Right lobe of liver (tissue), 6 donors: Measurements from ENCODE around the gene FAM32A. TPM values are rescaled to one million over a fixed set of nuclear protein-coding genes. Genes with fewer than 3 reads are reported as not detected.

ENCODE experiments used
- ATAC-seq, 4 donors: fragments of 200-7000 bp; cut with Tn5 transposase; one replicate each; pipeline ENCODE4 v1.9.1; 2020; ENCODE audit warnings: mild to moderate bottlenecking in 4 of 4, moderate library complexity in 4 of 4
- DNase-seq, 3 donors: peaks; one replicate each; pipeline ENCODE4 v3.0.0-alpha.2; 2020
- H3K27ac ChIP-seq, 3 donors: fragments of 200-600 bp; one replicate each; pipeline ENCODE4 v1.8.0; 2022
- H3K27me3 ChIP-seq, 2 donors: fragments of 200-600 bp; one replicate each; pipeline ENCODE4 v1.8.0; 2022
- H3K36me3 ChIP-seq, 4 donors: fragments of 200-600 bp; sonication (generic) in 1 of 4; one replicate each; pipeline versions ENCODE4 v1.5.1 to v1.8.0; 2017 to 2022; ENCODE audit warnings: control low read depth in 1 of 4
- H3K4me1 ChIP-seq, 4 donors: fragments of 200-600 bp; sonication (generic) in 1 of 4; one replicate each; pipeline versions ENCODE4 v1.5.1 to v1.8.0; 2017 to 2022; ENCODE audit warnings: control low read depth in 1 of 4
- H3K4me3 ChIP-seq, 3 donors: fragments of 200-600 bp; one replicate each; pipeline ENCODE4 v1.8.0; 2022
- H3K9me3 ChIP-seq, 4 donors: fragments of 200-600 bp; sonication (generic) in 1 of 4; one replicate each; pipeline versions ENCODE4 v1.5.1 to v1.8.0; 2017 to 2022; ENCODE audit warnings: control low read depth in 1 of 4
- POLR2A ChIP-seq: fragments of 450-650 bp; IDR thresholded peaks from one replicate; pipeline ENCODE4 v1.6.1; 2017; ENCODE audit warnings: antibody characterized with exemption, mild to moderate bottlenecking
- WGBS: methylation state at CpG from one replicate; pipeline ENCODE4 v1.1.6; 2018; ENCODE audit warnings: low coverage, low lambda C conversion rate; ENCODE audit not compliant: insufficient coverage; ENCODE audit errors: missing lambda C conversion rate; 5-methylcytosine and 5-hydroxymethylcytosine counted together
- intact Hi-C, 2 donors: fragments of 100-400 bp; cut with DNase I; formaldehyde crosslinking; loops; one replicate each; pipeline versions ENCODE4 v1.11.2 to v1.14.1; 2022
- total RNA-seq, 6 experiments: library from RNA; depleted of rRNA in 2 of 6; stranded (reverse); fragments of >200 nt in 2 of 6; fragmentation: NEBNext Ultra II Directional in 3 of 6; extraction: Animal tissue kit (Norgen Biotek cat#: 25700) in 3 of 6; gene quantifications; one replicate each; pipeline versions ENCODE4 v1.1.0 to v1.2.4, GENCODE V29; 2016 to 2023
- TF ChIP-seq, protein P1 (sequence below), 4 donors: fragments of 200-600 bp in 3 of 4; fragments of 450-650 bp in 1 of 4; IDR thresholded peaks; one replicate each; pipeline versions ENCODE4 v1.5.1 to v1.8.0; 2016 to 2022; ENCODE audit warnings: antibody characterized with exemption in 4 of 4, mild to moderate bottlenecking in 2 of 4
- donor health status: DM: no; HTN: yes; CAD: no.
- donor health status: DM: no; HTN: no; CAD: no.
- donor health status: DM: no; HTN: no; CAD: no.
- donor health status: DM: no; HTN: yes; CAD: no.
- donor health status: DM: no; HTN: yes; CAD: no.

FAM32A gene
- total RNA-seq, 6 experiments from 2014 or later = 32.1 to 65.8 (median 37.5) TPM

DNA sequence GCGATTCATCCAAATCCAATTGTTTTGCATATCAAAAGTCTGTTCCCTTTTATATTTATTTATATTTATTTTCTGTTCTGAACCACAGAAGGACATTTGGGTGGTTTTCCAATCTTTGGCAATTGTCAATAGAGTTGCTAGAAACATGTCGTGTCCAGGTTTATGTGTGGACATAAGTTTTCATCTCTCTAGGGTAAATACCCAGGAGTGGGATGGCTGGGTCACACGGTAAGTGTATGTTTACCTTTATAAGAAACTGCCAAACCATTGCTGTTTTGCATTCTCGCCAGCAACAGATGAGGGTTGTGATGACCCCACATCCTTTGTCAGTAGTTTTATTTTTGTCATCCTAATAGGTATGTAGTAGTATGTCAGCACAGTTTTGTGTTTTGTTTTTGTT lies 25.0 kb downstream of the FAM32A start:
- intact Hi-C loops = no loop called here
- no peaks in the 10 kb centered on the region for H3K27me3 ChIP-seq
- H3K4me3 ChIP-seq = no peak overlapping the region
- DNase-seq (no peak), ATAC-seq (peak in 1 of 4 donors; percentile 10)
- H3K36me3 ChIP-seq = peaks cover 5 to 39% (median 20%) of the 10 kb centered on the region in 4 donors
- peaks cover 2 to 17% (median 8%) of the 10 kb centered on the region in 4 donors for H3K4me1 ChIP-seq
- no peak overlapping the region for H3K27ac ChIP-seq
- H3K9me3 ChIP-seq = no peaks in the 10 kb centered on the region
- 60% methylated on average over 4 of the region's 4 CpGs for WGBS
- no peak for TF ChIP-seq POLR2A
- TF ChIP-seq, protein P1, sequence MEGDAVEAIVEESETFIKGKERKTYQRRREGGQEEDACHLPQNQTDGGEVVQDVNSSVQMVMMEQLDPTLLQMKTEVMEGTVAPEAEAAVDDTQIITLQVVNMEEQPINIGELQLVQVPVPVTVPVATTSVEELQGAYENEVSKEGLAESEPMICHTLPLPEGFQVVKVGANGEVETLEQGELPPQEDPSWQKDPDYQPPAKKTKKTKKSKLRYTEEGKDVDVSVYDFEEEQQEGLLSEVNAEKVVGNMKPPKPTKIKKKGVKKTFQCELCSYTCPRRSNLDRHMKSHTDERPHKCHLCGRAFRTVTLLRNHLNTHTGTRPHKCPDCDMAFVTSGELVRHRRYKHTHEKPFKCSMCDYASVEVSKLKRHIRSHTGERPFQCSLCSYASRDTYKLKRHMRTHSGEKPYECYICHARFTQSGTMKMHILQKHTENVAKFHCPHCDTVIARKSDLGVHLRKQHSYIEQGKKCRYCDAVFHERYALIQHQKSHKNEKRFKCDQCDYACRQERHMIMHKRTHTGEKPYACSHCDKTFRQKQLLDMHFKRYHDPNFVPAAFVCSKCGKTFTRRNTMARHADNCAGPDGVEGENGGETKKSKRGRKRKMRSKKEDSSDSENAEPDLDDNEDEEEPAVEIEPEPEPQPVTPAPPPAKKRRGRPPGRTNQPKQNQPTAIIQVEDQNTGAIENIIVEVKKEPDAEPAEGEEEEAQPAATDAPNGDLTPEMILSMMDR (IDR thresholded peaks at IDR 0.05) = no peak

DNA sequence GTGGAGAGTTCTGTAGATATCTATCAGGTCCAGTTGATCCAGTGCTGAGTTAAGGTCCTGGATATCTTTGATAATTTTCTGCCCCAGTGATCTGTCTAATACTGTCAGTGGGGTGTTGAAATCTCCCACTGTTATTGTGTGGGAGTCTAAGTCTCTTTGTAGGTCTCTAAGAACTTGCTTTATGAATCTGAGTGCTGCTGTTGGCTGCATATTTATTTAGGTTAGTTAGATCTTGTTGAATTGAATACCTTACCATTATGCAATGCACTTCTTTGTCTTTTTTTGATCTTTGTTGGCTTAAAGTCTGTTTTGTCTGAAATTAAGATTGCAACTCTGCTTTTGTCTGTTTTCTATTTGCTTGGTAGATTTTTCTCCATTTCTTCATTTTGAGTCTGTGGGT lies 27.9 kb downstream of the FAM32A start:
- Histone ChIP-seq H3K36me3 (peaks cover 5 to 38% (median 20%) of the 10 kb centered on the region in 4 donors), H3K4me3 (no peak overlapping the region), H3K9me3 (no peaks in the 10 kb centered on the region), H3K27me3 (no peaks in the 10 kb centered on the region), H3K4me1 (peaks cover 0 to 6% (median 0%) of the 10 kb centered on the region in 4 donors), H3K27ac (no peak overlapping the region)
- TF ChIP-seq, protein P1 (IDR thresholded peaks at IDR 0.05) = no peak
- TF ChIP-seq POLR2A = no peak
- DNase-seq = no peak
- ATAC-seq = no peak
- intact Hi-C loops = no loop called here

GRCh38 chr19:16216744-16217670 lies 31.8 kb downstream of the FAM32A start:
- WGBS = 68% methylated on average over 3 of the region's 13 CpGs
- Histone ChIP-seq H3K4me1 (no peaks in the 10 kb centered on the region), H3K9me3 (no peaks in the 10 kb centered on the region), H3K4me3 (no peak overlapping the region), H3K27ac (no peak overlapping the region), H3K27me3 (no peaks in the 10 kb centered on the region), H3K36me3 (peaks cover 0 to 24% (median 12%) of the 10 kb centered on the region in 4 donors)
- intact Hi-C loops = no loop called here
- no peak for TF ChIP-seq POLR2A
- TF ChIP-seq, protein P1 (IDR thresholded peaks at IDR 0.05) = no peak
- ATAC-seq (peak in 2 of 4 donors; percentile 16 to 33), DNase-seq (peak in 1 of 3 donors; percentile 36)

DNA sequence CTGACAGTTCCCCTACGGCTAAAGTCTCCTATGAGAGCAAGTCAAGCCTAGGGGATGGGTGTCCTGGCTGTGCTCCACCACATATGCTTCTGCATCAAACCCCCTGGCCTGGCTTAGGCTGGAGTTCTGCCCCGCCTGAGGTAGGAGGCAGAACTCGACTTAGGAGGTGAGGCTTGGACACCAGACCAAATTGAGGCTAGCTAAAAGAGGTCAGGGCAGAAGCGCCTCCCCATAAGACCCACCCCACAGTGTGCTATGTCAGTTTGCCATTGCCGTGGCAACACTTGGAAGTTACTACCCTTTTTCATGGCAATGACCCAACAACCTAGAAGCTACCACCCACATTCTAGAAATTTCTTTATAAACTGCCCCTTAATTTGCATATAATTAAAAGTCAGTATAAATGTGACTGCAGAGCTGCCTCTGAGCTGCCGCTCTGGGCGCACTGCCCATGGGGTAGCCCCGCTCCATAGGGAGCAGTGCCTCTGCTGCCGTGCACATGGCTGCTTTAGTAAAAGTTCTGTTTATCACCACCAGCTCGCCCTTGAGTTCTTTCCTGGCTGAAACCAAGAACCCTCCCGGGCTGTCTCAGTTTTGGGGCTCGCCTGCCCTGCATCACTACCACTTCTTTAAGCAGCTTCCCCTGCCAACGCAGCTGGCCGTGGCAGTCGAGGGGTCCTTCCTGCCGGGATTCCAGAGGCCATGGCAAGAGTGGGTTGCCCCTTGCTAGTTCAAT lies 32.7 kb downstream of the FAM32A start:
- Histone ChIP-seq H3K27ac (no peak overlapping the region), H3K27me3 (no peaks in the 10 kb centered on the region), H3K9me3 (no peaks in the 10 kb centered on the region), H3K4me1 (no peaks in the 10 kb centered on the region), H3K4me3 (no peak overlapping the region), H3K36me3 (peaks cover 0 to 29% (median 16%) of the 10 kb centered on the region in 4 donors)
- no peak for TF ChIP-seq POLR2A
- TF ChIP-seq, protein P1 (IDR thresholded peaks at IDR 0.05) = no peak
- ATAC-seq (peak in 2 of 4 donors; percentile 14 to 50), DNase-seq (no peak)
- intact Hi-C loops = no loop called here
- 83% methylated on average over 5 of the region's 16 CpGs for WGBS
